ENCODE measurements around the gene KLK10. TPM values are rescaled to one million over a fixed set of nuclear protein-coding genes. Genes with fewer than 3 reads are reported as not detected.

Gene KLK10
- total RNA-seq, 1 donor from 2014 or later = 11.1 TPM

- no peak overlapping the region for H3K27ac Mint-ChIP-seq (ENCODE audit: unreplicated experiment)
- H3K27me3 Mint-ChIP-seq (ENCODE audit: unreplicated experiment) = peaks cover 4% of the 10 kb centered on the region
- no peaks in the 10 kb centered on the region for H3K4me1 Mint-ChIP-seq (ENCODE audit: unreplicated experiment)
- peaks cover 6% of the 10 kb centered on the region for H3K36me3 Mint-ChIP-seq (ENCODE audit: low read depth, unreplicated experiment)
- DNase-seq (ENCODE audit: low spot score) = no peak
- no peaks in the 10 kb centered on the region for H3K9me3 Mint-ChIP-seq (ENCODE audit: unreplicated experiment)
- no peak for TF ChIP-seq CTCF (IDR thresholded peaks at IDR 0.05; ENCODE audit: unreplicated experiment)
- H3K4me3 Mint-ChIP-seq (ENCODE audit: unreplicated experiment) = no peak overlapping the region
Observed at GRCh38 chr19:51010066-51010795, 9.3 kb downstream of the KLK10 start.

GRCh38 chr19:51009061-51009891 is 10.2 kb downstream of the KLK10 start:
- DNase-seq (ENCODE audit: low spot score) = no peak
- no peak for TF ChIP-seq CTCF (IDR thresholded peaks at IDR 0.05; ENCODE audit: unreplicated experiment)
- Mint-ChIP-seq H3K4me1 (ENCODE audit: unreplicated experiment) (no peaks in the 10 kb centered on the region), H3K4me3 (ENCODE audit: unreplicated experiment) (no peak overlapping the region), H3K27ac (ENCODE audit: unreplicated experiment) (no peak overlapping the region), H3K36me3 (ENCODE audit: low read depth, unreplicated experiment) (peaks cover 6% of the 10 kb centered on the region), H3K27me3 (ENCODE audit: unreplicated experiment) (peaks cover 2% of the 10 kb centered on the region), H3K9me3 (ENCODE audit: unreplicated experiment) (no peaks in the 10 kb centered on the region)

- Mint-ChIP-seq H3K27ac (ENCODE audit: unreplicated experiment) (no peak overlapping the region), H3K4me3 (ENCODE audit: unreplicated experiment) (no peak overlapping the region), H3K9me3 (ENCODE audit: unreplicated experiment) (no peaks in the 10 kb centered on the region), H3K36me3 (ENCODE audit: low read depth, unreplicated experiment) (no peaks in the 10 kb centered on the region), H3K27me3 (ENCODE audit: unreplicated experiment) (peaks cover 4% of the 10 kb centered on the region), H3K4me1 (ENCODE audit: unreplicated experiment) (no peaks in the 10 kb centered on the region)
- no peak for DNase-seq (ENCODE audit: low spot score)
- no peak for TF ChIP-seq CTCF (IDR thresholded peaks at IDR 0.05; ENCODE audit: unreplicated experiment)
Observed at GRCh38 chr19:51007488-51007887, 12.0 kb downstream of the KLK10 start.

- no peaks in the 10 kb centered on the region for H3K36me3 Mint-ChIP-seq (ENCODE audit: low read depth, unreplicated experiment)
- H3K4me3 Mint-ChIP-seq (ENCODE audit: unreplicated experiment) = no peak overlapping the region
- H3K27ac Mint-ChIP-seq (ENCODE audit: unreplicated experiment) = no peak overlapping the region
- DNase-seq (ENCODE audit: low spot score) = no peak
- H3K4me1 Mint-ChIP-seq (ENCODE audit: unreplicated experiment) = no peaks in the 10 kb centered on the region
- H3K9me3 Mint-ChIP-seq (ENCODE audit: unreplicated experiment) = no peaks in the 10 kb centered on the region
- peaks cover 4% of the 10 kb centered on the region for H3K27me3 Mint-ChIP-seq (ENCODE audit: unreplicated experiment)
- TF ChIP-seq CTCF (IDR thresholded peaks at IDR 0.05; ENCODE audit: unreplicated experiment) = no peak
Observed at GRCh38 chr19:51006406-51006805, 13.1 kb downstream of the KLK10 start.

- TF ChIP-seq CTCF (IDR thresholded peaks at IDR 0.05; ENCODE audit: unreplicated experiment) = no peak
- peaks cover 10% of the 10 kb centered on the region for H3K27me3 Mint-ChIP-seq (ENCODE audit: unreplicated experiment)
- H3K9me3 Mint-ChIP-seq (ENCODE audit: unreplicated experiment) = no peaks in the 10 kb centered on the region
- no peak for DNase-seq (ENCODE audit: low spot score)
- H3K27ac Mint-ChIP-seq (ENCODE audit: unreplicated experiment) = no peak overlapping the region
- H3K4me3 Mint-ChIP-seq (ENCODE audit: unreplicated experiment) = no peak overlapping the region
- H3K36me3 Mint-ChIP-seq (ENCODE audit: low read depth, unreplicated experiment) = no peaks in the 10 kb centered on the region
- H3K4me1 Mint-ChIP-seq (ENCODE audit: unreplicated experiment) = no peaks in the 10 kb centered on the region
Observed at GRCh38 chr19:51005248-51005647, 14.3 kb downstream of the KLK10 start.
